Dedifferentiated amniotic fluid mesenchymal stem cell (primary cell): ENCODE data around the gene ZNF605.
"Not testable (repeated sequence)": the region's sequence is repeated elsewhere in the genome, so short reads cannot be mapped to it uniquely, and the experiment has no call there.

ENCODE experiments used
- DNase-seq: peaks from one replicate; pipeline ENCODE4 v3.0.0-alpha.2; 2016; ENCODE audit errors: extremely low spot score

Gene ZNF605

DNA sequence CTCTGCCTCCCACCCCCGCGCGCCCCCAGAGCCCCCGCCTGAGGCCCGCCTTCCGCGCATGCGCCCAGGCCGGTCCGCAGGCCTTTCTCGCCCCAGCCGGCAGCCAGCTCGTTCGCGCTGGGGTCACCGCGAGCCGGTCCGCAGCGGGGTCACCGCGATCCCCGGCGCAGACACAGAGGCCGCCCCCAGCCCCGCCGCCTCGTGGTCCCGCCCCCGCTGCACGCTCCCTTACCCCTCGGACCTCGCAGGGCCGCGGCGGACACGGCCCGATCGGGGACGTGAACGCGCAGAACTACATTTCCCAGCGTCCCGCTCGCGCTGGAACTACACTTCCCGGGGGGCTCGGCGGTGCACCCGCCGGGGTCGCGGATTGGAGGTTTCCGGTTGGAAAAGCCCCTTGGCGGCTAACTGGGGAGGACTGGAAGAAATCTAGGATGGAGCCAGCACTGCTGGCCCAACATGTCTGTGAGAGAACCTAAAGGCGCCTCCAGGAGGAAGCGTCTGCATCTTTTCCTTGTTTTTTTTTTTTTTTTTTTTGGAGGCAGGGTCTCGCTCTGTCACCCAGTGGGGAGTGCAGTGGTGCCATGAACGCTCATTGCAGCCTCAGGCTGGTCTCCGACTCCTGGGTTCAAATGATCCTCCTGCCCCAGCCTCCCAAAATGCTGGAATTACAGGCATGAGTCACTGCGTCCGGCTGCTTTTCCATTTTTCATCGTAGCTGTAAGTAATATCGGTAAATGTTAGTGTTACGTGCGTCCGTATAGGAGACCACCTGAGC, at the start of gene ZNF605:
Gene ZNF605, minus strand, starts transcription at position 296 of the 778 bp plus-strand sequence. CDS start 10,671 bp downstream, outside the sequence.
- peak; percentile 83 for DNase-seq

DNA sequence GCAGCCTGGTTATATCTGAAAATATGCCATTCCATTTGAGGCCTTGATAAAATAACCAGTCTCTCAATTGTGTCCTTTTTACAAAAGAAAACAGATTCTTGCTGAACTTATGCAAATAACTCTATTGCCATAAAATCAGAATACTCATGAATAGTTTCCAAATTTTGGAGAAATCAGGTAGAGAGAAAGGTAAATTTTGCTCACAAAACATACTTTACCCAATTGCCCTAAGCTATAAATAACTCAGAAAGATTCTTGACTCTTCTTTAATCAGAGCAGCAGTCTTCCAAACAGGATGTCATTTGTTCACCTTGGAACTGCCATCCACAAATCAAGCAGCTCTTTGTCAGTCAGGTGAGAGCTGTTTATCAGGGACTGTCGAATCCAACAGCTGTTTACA, 42.6 kb upstream of the ZNF605 start:
- DNase-seq, result no peak

DNA sequence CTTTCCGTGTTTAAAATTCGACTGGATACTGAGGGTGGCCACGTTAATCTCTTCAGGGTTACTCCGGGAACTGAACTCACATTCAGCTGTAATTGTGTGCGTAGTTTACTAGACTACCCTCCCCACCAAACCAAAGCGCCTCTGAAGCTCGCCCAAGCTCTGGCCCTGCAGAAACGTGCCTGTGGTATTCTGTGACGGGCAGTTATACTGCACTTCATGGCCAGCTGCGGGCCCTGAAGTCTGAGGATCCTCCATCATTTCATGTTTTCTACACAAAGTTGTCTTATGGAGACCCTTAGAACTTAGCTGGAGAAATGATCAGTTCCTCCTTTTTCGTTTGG, 30.7 kb upstream of the ZNF605 start:
- DNase-seq, result no peak

DNA sequence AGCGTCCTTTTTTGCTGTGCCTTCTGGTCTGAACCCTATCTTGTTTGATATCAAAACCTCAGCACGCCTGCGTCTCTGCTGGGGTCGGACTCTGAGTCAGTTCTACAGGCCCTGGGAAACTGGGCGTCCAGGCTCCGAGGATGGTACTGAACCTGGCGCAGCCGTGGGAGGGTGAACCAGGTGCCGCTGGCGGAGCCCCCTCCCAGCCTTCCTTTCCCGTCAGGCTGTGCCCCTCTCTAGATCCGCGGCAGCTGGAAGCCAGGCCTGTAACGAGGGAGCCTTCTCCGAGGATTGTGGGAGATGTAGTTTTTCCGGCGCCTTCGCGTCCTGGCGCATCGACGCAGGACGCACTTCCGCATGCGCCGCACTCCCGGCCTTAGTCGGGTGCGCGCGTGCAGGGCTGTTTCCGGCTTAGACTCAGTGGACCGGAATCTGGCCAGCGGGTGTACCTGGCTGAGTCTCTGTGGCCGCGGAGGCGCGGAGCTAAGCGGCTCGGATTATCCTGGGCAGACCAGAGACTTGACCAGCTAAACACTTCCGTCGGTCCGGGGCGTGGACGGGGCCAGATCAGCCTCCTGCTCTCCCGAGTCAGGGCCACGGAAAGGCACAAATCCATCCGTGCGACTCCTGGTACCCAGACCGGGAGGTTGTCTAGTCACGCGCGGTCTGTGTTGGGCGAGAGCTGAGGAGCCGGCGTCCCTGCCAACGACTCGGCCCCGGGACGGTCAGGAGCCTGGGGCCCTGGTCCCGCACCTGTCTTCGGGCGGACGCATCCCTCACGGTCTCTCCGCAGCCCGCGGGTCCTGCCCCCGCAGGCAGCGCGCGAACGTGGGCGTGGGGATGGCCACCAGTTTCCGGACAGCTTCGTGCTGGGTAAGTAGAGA, 30.1 kb upstream of the ZNF605 start, which contains the start of gene ZNF26:
Gene ZNF26, plus strand, starts transcription at position 367 of the 884 bp plus-strand sequence. Its CDS starts 474 bp downstream, at position 841.
- peak; percentile 90 for DNase-seq

DNA sequence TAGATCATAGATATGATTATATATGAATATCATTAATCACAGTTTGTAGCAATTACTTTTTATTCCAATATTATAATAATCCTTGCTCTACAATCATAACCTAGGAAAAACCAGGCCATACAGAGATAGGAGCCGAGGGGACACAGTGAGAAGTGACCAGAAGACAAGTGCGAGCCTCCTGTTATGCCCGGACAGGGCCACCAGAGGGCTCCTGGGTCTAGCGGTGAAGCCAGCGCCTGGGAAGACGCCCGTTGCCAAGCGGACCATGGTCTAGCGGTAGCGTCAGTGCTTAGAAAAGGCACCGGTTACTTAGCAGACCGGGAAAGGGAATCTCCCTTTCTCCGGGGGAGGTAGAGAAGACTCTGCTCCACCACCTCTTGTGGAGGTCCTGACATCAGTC, 20.8 kb upstream of the ZNF605 start:
- DNase-seq, result not testable (repeated sequence)

DNA sequence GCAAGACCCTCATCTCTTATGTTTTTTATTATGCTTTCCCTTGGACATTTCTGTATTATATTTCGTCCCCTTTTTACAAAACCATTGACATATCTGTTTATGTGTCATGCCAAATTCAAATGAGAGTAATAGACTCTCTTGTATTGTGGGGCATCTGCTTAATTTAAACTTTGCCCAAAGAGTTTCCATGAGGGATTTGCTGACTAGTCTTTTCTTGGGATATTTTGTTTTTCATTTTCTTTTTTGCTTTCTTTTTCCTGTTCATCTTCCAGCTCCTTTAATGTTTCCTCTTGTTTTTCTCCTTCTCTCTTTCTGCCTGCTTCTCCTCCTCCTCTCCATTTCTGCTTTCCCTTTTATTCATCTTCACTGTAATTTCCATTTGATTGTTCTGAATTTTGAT, 16.3 kb upstream of the ZNF605 start:
- DNase-seq, result no peak

DNA sequence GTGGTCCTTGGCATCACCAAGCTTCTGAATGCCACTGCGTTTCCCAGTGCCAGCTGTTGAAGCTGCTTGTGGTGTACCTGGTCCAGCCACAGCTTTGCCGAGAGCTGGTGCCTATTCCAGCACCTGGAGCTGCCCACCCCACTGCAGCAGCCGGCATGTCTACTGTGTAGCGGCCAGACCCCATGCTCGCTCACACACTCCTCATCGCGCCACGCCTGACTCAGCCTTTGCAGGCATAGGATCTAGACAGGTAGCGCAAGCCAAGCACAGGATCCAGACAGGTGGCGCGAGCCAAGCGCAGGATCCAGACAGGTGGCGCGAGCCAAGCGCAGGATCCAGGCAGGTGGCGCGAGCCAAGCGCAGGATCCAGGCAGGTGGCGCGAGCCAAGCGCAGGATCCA, 11.6 kb upstream of the ZNF605 start:
- no peak for DNase-seq

DNA sequence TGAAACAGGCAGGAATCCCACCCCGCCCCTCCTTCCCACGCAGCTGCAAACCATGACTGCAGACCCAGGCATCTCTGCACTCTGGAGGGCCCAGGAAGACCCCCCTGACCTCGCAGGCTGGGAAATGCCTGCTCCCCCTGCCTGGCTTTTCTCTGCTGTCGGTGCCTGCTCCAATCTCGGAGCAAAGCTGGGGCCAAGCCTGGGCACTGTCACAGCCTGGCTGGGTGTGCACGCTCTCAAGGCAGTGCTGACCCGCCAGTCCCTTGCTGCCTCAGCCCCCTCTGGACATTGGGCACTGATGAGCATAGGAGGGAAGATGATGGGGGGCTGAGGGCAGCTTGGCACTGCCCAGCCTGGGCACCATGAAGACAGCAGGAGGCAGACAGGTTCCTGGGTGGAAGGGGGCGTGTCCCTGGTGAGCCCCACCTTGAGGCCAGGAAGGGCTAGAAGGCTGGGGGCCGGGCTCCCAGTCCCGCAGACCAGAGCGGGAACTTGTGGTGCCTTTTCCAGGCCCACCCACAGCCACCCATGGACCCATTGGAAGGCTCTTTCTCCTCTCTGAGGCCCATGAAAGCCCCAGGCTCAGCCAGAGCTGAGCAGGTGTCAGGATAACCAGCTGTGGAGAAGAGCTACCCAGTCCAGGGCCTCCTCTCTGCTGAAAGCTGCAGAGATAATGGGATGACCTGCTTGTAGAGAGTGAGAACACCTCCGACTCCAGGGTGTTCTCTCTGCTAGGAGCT, 10.7 kb upstream of the ZNF605 start:
- no peak for DNase-seq

DNA sequence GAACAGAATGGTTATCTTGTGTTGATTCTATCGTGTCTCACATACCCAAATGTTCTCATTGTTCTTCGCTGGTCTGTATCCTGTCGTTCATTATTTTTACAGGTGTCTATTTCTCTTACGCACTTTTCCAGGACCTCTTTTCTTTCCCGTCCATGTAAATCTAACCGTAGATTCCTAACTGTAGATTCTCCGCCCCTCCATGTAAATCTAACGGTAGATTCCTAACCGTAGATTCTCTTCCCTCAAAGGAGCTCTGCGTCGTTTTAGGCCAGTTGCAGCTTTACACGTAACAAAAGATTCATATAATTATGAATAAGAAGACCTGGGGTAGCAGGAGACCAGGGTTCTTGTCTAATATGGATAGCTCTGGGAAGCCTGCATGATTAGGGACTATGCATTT, 9.7 kb upstream of the ZNF605 start:
- DNase-seq, result no peak

DNA sequence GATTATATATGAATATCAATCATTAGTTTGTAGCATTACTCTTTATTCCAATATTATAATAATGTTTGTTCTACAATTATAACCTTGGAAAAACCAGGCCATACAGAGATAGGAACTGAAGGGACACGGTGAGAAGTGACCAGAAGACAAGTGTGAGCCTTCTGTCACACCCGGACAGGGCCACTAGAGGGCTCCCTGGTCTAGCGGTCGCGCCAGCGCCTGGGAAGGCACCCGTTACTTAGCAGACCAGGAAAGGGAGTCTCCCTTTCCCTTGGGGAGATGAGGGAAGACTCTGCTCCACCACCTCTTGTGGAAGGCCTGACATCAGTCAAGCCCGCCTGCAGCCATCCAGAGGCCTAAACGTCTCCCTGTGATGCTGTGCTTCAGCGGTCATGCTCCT, 7.8 kb upstream of the ZNF605 start:
- not testable (repeated sequence) for DNase-seq

DNA sequence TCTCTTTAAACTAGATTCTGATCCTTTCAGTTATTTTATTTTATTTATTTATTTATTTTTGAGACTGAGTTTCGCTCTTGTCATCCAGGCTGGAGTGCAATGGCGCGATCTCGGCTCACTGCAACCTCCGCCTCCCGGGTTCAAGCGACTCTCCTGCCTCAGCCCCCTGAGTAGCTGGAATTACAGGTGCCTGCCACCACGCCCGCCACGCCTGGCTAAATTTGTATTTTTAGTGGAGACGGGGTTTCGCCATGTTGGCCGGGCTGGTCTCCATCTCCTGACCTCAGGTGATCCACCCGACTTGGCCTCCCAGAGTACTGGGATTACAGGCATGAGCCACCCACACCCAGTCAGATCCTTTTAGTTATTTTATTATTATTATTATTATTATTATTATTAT, 5.7 kb upstream of the ZNF605 start:
- not testable (repeated sequence) for DNase-seq

DNA sequence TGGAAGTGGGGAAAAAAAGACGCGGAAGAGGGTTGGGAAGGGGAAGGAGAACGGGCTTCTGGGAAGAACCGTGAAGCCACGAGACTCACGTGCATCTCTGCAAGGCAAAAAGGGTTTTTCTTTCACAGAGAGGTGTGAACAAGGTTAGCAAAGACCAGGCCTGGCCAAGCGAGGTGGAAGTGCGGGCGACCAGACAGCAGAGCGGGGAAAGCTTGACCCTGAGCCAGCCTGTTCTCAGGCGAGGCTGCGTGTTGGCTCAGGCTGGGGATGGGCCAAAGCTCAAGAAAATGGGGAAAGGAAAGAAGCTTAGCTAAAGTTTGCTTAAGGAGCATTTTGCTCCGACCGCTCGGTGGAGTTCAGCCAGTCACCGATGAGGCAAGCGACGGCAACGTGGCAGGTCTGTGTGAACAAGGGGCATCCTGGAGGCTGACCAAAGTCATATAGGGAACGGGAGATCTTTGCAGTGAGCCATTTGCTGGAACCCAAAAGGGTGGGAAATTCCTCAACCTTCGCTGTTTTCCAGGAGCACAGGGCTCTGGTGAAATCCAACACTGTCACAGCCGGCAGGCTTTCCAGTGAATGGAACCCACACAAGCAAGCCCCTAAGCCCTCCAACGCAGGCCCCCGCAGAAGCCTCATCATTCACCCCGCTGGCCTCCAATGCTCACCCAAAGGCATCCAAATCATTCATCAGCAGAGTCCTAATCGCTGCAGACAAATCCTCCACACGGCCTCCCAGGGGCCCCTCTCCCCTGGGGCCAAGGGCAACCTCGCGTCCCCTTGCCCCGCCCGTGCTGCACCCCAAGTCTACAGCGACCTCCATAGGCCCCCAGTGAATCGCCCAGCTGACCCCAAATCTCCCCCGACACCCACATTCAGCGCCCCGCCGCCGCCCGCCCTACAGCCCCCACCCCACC, 754 bp downstream of the ZNF605 start:
- DNase-seq, result peak; percentile 54

DNA sequence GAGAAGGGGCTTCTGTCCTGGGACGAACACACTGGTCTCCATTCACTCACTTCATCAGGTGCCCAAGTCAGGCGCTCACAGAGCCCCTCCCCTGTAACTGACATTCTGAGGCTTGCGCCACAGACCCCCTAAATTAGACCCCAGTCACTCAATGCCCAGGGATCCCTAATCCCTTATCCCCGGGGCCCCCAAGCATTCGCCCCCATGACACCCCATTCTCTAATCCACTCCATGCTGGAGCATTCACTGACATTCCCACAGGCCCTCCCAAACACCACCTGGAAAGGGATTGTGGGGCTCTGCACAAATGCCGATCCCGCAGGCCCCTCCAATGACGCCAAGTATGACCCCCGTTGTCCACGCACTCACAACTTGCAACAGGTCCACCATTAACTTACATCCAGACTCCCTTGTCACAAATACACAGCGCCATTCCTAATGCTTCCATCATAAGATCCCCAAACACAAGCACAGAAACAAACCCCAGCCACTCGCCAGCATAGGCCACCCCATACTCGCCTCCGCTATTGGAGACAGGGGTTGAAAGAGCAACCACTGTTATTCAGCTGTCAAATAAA, 1.5 kb downstream of the ZNF605 start:
- DNase-seq, result no peak

DNA sequence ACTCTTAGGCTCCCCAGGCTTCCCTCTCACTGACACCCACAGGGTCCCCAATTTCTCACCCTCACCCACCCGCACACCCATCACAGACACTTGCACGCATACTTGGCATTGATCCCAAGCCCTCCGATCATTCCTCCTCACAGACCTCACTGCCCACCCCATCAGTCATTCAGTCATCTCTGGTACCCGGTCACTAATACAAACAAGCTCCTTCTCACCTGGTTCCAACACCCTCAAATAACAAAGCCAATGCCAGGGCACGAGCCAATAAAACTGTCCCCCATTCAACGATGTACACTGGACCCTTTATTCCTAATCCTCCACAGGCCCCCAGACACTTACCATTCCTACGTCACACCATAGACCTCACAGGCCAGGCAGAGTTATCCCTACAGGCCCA, 2.3 kb downstream of the ZNF605 start:
- no peak for DNase-seq

DNA sequence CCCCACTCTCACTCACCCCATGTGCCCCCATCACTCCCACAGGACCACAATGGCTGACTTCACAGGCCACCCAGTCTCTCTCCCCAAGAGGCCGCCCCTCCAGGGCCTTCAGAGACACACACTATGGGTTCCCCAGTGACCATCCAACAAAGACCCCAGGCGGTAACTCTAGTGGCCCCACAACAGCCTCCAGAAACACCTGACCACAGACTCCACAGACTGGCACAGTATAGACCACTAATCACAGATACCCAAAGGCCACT, 3.0 kb downstream of the ZNF605 start:
- DNase-seq, result no peak

DNA sequence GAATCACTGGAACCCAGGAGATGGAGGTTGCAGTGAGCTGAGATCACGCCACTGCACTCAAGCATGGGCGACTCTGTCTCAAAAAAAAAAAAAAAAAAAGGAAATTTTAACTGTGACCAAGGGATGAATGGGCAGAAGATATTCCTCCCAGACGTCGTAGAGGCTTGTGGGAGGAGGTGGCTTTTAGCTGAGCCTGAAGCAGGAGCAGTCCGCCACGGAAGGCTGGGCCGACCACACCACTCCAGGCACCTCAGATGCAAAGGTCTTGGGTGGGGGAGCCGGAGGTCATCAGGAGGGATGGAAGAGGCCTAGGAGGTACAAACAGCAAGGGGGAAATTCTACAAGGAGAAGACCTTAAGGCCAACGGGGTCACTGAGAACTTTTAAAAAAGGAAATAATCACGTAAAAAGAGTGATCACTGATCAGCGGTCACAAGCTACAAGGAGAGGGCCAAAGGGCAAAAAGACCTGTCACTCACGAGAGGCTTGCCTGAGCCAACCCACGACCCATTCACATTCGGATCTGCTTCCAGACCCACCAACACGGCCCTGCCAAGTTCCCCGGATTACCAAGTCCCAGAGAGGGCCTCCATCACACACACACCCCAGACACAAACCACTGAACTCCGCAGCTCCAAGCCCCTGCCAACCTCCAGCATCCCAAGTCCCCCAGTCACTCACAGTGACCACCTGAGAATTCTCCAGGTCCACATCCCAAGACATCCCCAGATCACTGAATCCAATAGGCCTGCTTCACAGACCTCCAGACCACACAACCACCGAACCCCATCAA, 3.5 kb downstream of the ZNF605 start:
- DNase-seq, result no peak

DNA sequence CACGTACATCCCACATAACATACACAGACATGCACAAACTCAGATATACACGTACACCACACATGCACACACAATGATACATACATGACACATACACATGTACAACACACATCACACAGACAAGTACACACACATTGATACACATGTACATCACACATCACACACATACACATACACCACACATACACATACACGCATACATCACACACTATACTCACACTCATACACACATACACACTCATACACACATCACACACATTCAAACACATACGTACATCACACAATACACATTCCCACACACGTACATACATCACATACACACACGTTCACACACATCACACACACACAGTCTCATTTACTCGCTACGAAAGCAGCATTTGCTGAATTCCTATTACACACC, 4.5 kb downstream of the ZNF605 start:
- no peak for DNase-seq

DNA sequence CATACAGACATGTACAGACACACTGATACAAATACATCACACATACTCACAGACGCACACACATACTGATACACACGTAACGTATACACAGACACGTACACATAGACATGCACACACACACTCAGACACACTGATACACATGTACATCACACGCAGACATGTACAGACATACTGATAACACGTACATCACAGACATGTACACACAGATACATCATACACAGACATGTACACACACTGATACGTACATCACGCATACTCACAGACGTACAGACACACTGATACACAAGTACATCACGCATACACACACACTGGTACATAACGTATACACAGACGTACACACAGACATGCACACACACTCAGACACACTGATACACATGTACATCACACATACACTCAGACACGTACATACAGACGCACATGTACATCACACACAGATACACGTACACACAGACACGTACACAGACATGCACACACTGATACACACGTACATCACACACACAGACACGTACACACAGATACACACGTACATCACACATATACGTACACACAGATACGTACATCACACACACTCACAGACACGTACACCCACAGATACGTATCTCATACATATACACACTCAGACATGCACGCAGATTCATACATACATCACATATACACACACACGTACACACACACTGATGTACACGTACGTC, 5.1 kb downstream of the ZNF605 start:
- no peak for DNase-seq

DNA sequence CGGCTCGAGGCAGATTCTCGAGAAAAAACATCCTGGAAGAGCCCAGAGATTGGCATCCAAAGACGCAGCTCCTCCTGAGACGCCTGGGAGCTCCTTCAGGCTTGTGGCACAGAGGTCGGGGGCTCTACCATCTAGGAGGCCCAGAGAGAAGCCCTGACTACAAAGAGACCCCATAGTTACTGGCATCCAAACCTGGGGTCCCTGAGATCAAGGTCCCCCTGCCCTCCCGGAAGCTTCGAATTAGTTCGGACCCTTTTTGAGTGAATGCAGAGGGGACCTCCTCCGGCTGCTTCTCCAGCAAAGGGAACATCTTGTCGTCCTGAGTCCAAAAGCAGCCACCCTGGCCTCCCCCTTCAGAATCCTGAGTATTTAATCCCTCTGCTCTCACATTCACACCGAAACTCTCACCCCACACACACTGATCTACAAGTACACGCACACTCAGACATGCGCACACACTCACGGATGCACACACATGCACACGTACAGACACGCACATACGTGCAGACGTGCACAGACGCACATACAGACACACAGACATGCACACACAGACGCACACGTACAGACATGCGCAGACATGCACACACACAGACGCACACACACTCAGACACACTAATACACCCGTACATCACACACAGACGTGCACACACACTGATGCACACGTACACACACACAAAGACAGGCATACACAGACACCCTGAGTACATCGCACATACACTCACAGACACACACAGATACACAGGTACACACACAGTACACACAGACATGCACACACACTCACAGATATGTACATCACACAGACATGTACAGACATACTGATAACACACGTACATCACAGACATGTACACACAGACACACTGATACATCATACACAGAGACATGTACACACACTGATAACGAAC, 5.9 kb downstream of the ZNF605 start:
- DNase-seq, result no peak
